Measurements from ENCODE around the gene RRBP1.

Gene RRBP1

GRCh38 chr20:17633221-17633849 lies 48.7 kb downstream of the RRBP1 start:
- Histone ChIP-seq H3K36me3 (peaks cover 0 to 100% (median 51%) of the 10 kb centered on the region in 3 donors), H3K4me3 (no peak overlapping the region), H3K27me3 (no peaks in the 10 kb centered on the region), H3K9me3 (no peaks in the 10 kb centered on the region), H3K27ac (peak overlapping the region; percentile 53 to 71), H3K4me1 (peaks cover 0 to 43% (median 38%) of the 10 kb centered on the region in 4 donors)
- intact Hi-C loops (cut with DNase I; ENCODE audit: low total_unique reads), result no loop called here
- TF ChIP-seq, protein P1, sequence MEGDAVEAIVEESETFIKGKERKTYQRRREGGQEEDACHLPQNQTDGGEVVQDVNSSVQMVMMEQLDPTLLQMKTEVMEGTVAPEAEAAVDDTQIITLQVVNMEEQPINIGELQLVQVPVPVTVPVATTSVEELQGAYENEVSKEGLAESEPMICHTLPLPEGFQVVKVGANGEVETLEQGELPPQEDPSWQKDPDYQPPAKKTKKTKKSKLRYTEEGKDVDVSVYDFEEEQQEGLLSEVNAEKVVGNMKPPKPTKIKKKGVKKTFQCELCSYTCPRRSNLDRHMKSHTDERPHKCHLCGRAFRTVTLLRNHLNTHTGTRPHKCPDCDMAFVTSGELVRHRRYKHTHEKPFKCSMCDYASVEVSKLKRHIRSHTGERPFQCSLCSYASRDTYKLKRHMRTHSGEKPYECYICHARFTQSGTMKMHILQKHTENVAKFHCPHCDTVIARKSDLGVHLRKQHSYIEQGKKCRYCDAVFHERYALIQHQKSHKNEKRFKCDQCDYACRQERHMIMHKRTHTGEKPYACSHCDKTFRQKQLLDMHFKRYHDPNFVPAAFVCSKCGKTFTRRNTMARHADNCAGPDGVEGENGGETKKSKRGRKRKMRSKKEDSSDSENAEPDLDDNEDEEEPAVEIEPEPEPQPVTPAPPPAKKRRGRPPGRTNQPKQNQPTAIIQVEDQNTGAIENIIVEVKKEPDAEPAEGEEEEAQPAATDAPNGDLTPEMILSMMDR (IDR thresholded peaks at IDR 0.05), result no peak
- no peak for DNase-seq

DNA sequence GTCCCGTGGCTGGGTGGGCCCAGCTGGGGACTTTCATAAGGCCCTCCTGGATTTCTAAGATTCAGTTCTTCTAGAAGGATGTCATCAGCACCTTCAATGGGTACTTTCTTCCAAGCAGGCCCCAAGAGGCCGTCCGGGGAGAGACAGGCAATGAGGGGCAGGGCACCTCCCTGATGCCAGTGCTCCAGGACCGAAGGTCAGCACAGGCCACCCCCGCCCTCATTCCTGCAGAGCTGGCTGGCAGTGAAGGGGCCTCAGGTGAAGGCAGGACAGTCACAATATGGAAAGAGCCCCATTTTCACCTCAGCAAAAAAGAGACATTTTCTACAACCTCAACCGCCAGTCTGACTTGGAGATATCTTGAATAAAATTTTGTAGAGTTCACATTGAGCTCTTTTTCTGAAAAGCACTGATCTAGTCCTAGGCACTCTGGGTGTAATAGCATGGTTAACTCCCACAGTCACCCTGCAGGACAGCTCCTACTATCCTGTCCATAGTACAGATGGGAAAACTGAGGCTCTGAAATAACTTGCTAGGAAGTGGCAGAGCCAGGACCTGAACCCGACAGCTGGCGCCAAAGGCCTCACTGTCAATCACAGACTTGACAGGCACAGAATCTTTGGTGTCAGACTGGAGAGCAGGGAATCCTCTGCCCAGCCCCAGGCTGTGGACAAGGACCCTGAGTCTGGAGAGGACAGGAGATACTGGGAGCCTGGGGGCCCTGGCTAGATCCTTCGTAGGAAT lies 50.3 kb downstream of the RRBP1 start:
- intact Hi-C loops (cut with DNase I; ENCODE audit: low total_unique reads), result no loop called here
- DNase-seq, result no peak
- Histone ChIP-seq H3K9me3 (no peaks in the 10 kb centered on the region), H3K27me3 (no peaks in the 10 kb centered on the region), H3K4me3 (no peak overlapping the region), H3K27ac (no peak overlapping the region), H3K36me3 (peaks cover 8 to 100% (median 66%) of the 10 kb centered on the region in 3 donors), H3K4me1 (peaks cover 0 to 31% (median 29%) of the 10 kb centered on the region in 4 donors)
- TF ChIP-seq, protein P1 (IDR thresholded peaks at IDR 0.05), result no peak

- TF ChIP-seq, protein P1 (IDR thresholded peaks at IDR 0.05), result no peak
- intact Hi-C loops (cut with DNase I; ENCODE audit: low total_unique reads), result no loop called here
- peaks cover 0 to 22% (median 21%) of the 10 kb centered on the region in 4 donors for H3K4me1 ChIP-seq
- H3K27me3 ChIP-seq, result no peaks in the 10 kb centered on the region
- no peaks in the 10 kb centered on the region for H3K9me3 ChIP-seq
- H3K4me3 ChIP-seq, result no peak overlapping the region
- no peak overlapping the region for H3K27ac ChIP-seq
- no peak for DNase-seq
- peaks cover 14 to 100% (median 74%) of the 10 kb centered on the region in 3 donors for H3K36me3 ChIP-seq
Measured at GRCh38 chr20:17630806-17631195, 51.2 kb downstream of the RRBP1 start.

DNA sequence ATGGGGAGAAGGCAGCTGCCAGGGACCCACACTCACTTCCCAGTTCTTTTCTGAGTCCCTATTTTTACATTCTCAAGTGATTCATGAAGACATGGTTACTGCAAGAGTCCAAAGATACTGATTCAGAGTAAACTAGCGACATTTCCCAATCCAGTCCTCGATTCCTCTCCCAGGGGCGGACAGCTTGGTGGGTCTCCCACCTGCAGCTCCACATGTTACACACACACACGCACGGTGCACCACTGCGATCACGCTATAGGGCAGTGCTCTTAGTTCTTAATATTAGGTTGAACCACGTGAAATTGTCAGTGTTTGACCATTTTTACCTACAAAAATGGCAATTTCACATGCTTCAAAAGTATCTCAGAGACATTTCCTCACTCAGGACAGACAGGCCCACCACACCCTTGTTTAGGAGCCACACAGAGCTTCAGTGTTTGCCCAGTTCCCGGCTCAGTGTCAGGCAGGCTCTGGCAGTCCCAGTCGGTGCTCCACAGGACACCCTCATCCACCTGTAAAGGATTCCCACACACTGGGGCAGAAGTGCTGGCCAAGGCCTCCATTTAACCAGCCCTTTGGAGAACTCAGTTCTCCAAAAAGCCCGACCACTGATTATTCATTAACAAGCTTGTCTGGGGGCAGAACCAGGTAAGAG lies 51.8 kb downstream of the RRBP1 start:
- Histone ChIP-seq H3K4me3 (no peak overlapping the region), H3K9me3 (no peaks in the 10 kb centered on the region), H3K36me3 (peaks cover 19 to 100% (median 79%) of the 10 kb centered on the region in 3 donors), H3K27me3 (no peaks in the 10 kb centered on the region), H3K27ac (no peak overlapping the region), H3K4me1 (peaks cover 0 to 16% (median 16%) of the 10 kb centered on the region in 4 donors)
- DNase-seq, result no peak
- intact Hi-C loops (cut with DNase I; ENCODE audit: low total_unique reads), result no loop called here
- TF ChIP-seq, protein P1 (IDR thresholded peaks at IDR 0.05), result no peak

DNA sequence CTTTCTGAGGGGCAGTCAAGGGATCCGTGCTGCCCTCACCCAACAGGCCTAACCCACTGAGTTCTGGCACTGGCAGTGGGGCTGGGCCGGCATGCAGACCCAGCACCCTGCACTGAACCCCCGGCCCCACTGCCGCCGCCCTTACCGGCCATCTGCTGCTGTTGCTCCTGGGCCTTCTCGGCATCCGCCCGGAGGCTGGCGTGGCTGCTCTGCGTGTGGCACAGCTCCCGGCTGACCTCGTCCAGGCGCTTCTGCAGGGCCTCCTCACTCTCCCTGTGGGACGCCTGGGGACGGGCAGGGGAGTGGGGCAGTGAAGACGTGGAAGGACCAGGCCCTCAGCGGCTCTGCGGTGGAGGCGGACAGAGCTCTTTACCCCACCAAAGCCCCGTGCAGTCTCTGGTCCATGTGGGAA lies 52.4 kb downstream of the RRBP1 start:
- DNase-seq, result no peak
- H3K9me3 ChIP-seq, result no peaks in the 10 kb centered on the region
- intact Hi-C loops (cut with DNase I; ENCODE audit: low total_unique reads), result no loop called here
- H3K4me3 ChIP-seq, result no peak overlapping the region
- H3K36me3 ChIP-seq, result peaks cover 24 to 100% (median 85%) of the 10 kb centered on the region in 3 donors
- H3K27ac ChIP-seq, result no peak overlapping the region
- H3K27me3 ChIP-seq, result no peaks in the 10 kb centered on the region
- TF ChIP-seq, protein P1 (IDR thresholded peaks at IDR 0.05), result no peak
- peaks cover 0 to 10% (median 10%) of the 10 kb centered on the region in 4 donors for H3K4me1 ChIP-seq

All from tibial artery (tissue), 4 donors.